ENCODE data around the gene SYNDIG1L. TPM values are rescaled to one million over a fixed set of nuclear protein-coding genes. Genes with fewer than 3 reads are reported as not detected.

SYNDIG1L gene
- total and polyA plus RNA-seq, 4 donors: 0.08 TPM; not detected in 3

GRCh38 chr14:74360163-74360562, 65.8 kb downstream of the SYNDIG1L start:
- Histone ChIP-seq H3K36me3 (ENCODE audit: control insufficient read depth in 4 of 4, insufficient read depth in 3 of 4, low read depth in 1 of 4, low read length in 3 of 4) (no peaks in the 10 kb centered on the region), H3K9ac (ENCODE audit: low read depth in 1 of 2, low read length in 2 of 2) (peak overlapping the region in 1 of 2 donors; percentile 7), H3K27me3 (ENCODE audit: control insufficient read depth in 4 of 4, insufficient read depth in 4 of 4, low read length in 3 of 4) (no peaks in the 10 kb centered on the region), H3K4me3 (ENCODE audit: low read depth in 1 of 3, low read length in 3 of 3) (no peak overlapping the region), H3K4me1 (ENCODE audit: control insufficient read depth in 4 of 4, insufficient read depth in 4 of 4, low read length in 3 of 4) (no peaks in the 10 kb centered on the region), H3K9me3 (ENCODE audit: control insufficient read depth in 4 of 4, low read length in 3 of 4) (no peaks in the 10 kb centered on the region), H3K27ac (ENCODE audit: low read depth in 1 of 2, low read length in 2 of 2) (no peak overlapping the region)
- 71% methylated on average over 3 of the region's 3 CpGs for WGBS
- no peak for DNase-seq (ENCODE audit: low spot score)
- no peak for TF ChIP-seq ZBTB33 (IDR thresholded peaks at IDR 0.05)
- TF ChIP-seq SP1 (IDR thresholded peaks at IDR 0.05): no peak
- TF ChIP-seq, protein P1, sequence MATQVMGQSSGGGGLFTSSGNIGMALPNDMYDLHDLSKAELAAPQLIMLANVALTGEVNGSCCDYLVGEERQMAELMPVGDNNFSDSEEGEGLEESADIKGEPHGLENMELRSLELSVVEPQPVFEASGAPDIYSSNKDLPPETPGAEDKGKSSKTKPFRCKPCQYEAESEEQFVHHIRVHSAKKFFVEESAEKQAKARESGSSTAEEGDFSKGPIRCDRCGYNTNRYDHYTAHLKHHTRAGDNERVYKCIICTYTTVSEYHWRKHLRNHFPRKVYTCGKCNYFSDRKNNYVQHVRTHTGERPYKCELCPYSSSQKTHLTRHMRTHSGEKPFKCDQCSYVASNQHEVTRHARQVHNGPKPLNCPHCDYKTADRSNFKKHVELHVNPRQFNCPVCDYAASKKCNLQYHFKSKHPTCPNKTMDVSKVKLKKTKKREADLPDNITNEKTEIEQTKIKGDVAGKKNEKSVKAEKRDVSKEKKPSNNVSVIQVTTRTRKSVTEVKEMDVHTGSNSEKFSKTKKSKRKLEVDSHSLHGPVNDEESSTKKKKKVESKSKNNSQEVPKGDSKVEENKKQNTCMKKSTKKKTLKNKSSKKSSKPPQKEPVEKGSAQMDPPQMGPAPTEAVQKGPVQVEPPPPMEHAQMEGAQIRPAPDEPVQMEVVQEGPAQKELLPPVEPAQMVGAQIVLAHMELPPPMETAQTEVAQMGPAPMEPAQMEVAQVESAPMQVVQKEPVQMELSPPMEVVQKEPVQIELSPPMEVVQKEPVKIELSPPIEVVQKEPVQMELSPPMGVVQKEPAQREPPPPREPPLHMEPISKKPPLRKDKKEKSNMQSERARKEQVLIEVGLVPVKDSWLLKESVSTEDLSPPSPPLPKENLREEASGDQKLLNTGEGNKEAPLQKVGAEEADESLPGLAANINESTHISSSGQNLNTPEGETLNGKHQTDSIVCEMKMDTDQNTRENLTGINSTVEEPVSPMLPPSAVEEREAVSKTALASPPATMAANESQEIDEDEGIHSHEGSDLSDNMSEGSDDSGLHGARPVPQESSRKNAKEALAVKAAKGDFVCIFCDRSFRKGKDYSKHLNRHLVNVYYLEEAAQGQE (IDR thresholded peaks at IDR 0.05): no peak
- TF ChIP-seq FOXA2 (IDR thresholded peaks at IDR 0.05): no peak

GRCh38 chr14:74358176-74358829, 67.7 kb downstream of the SYNDIG1L start:
- Histone ChIP-seq H3K27me3 (ENCODE audit: control insufficient read depth in 4 of 4, insufficient read depth in 4 of 4, low read length in 3 of 4) (no peaks in the 10 kb centered on the region), H3K36me3 (ENCODE audit: control insufficient read depth in 4 of 4, insufficient read depth in 3 of 4, low read depth in 1 of 4, low read length in 3 of 4) (no peaks in the 10 kb centered on the region), H3K27ac (ENCODE audit: low read depth in 1 of 2, low read length in 2 of 2) (no peak overlapping the region), H3K9me3 (ENCODE audit: control insufficient read depth in 4 of 4, low read length in 3 of 4) (no peaks in the 10 kb centered on the region), H3K4me1 (ENCODE audit: control insufficient read depth in 4 of 4, insufficient read depth in 4 of 4, low read length in 3 of 4) (no peaks in the 10 kb centered on the region), H3K4me3 (ENCODE audit: low read depth in 1 of 3, low read length in 3 of 3) (no peak overlapping the region), H3K9ac (ENCODE audit: low read depth in 1 of 2, low read length in 2 of 2) (no peak overlapping the region)
- DNase-seq (ENCODE audit: low spot score): no peak
- TF ChIP-seq RAD21 (IDR thresholded peaks at IDR 0.05) (no peak), ZBTB33 (IDR thresholded peaks at IDR 0.05) (no peak), YY1 (IDR thresholded peaks at IDR 0.05) (no peak), TAF1 (conservative IDR thresholded peaks at IDR 0.05) (no peak), FOXA2 (IDR thresholded peaks at IDR 0.05) (no peak), JUND (IDR thresholded peaks at IDR 0.05) (no peak), HNF4G (IDR thresholded peaks at IDR 0.05) (no peak)
- TF ChIP-seq, protein P2, sequence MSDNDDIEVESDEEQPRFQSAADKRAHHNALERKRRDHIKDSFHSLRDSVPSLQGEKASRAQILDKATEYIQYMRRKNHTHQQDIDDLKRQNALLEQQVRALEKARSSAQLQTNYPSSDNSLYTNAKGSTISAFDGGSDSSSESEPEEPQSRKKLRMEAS (IDR thresholded peaks at IDR 0.05): no peak
- 91% methylated on average over 17 of the region's 17 CpGs for WGBS
